ENCODE measurements around the gene STEAP2. TPM values are rescaled to one million over a fixed set of nuclear protein-coding genes. Genes with fewer than 3 reads are reported as not detected.

STEAP2 gene
- total and polyA plus RNA-seq, 2 donors (not counting 3 experiments of a cell fraction or from before 2014, with no cell fraction given), result 4.2 to 4.6 TPM

- BruUV-seq (replicated peaks), result no TSS peak
Measured at GRCh38 chr7:90272242-90272641, 60.7 kb downstream of the STEAP2 start.

GRCh38 chr7:90274161-90274560 is 62.6 kb downstream of the STEAP2 start:
- Histone ChIP-seq H3K4me1 (ENCODE audit: control insufficient read depth, extremely low read depth, insufficient read depth, low read length) (no peaks in the 10 kb centered on the region), H3K79me2 (ENCODE audit: control insufficient read depth, insufficient read depth, low read length) (no peaks in the 10 kb centered on the region), H3K9me1 (replicated peaks; ENCODE audit: control insufficient read depth, extremely low read depth, insufficient read depth, low read length) (no peaks in the 10 kb centered on the region), H4K20me1 (replicated peaks; ENCODE audit: control insufficient read depth, extremely low read depth, insufficient read depth, low read length) (no peaks in the 10 kb centered on the region), H3K4me3 (replicated peaks in 1 of 3; ENCODE audit: insufficient read depth in 1 of 3, low read depth in 1 of 3, low read length in 3 of 3) (no peak overlapping the region), H3K4me2 (ENCODE audit: insufficient read depth, low read length) (no peak overlapping the region), H3K36me3 (ENCODE audit: control insufficient read depth in 2 of 2, extremely low read depth in 1 of 2, insufficient read depth in 2 of 2, low read length in 2 of 2) (no peaks in the 10 kb centered on the region), H3K27ac (ENCODE audit: insufficient read depth, low read depth, low read length) (no peak overlapping the region), H3K9ac (replicated peaks; ENCODE audit: extremely low read depth, insufficient read depth, low read length) (no peak overlapping the region), H3K9me3 (replicated peaks; ENCODE audit: control insufficient read depth, insufficient read depth, low read length) (no peaks in the 10 kb centered on the region), H3K27me3 (ENCODE audit: control insufficient read depth in 2 of 2, insufficient read depth in 2 of 2, low read length in 2 of 2) (no peaks in the 10 kb centered on the region), H2AFZ (ENCODE audit: low read depth, low read length) (no peak overlapping the region)
- no TSS peak for BruUV-seq (replicated peaks)
- TF ChIP-seq POLR2A (IDR thresholded peaks at IDR 0.05; ENCODE audit: low read depth, low read length) (no peak), JUN (IDR thresholded peaks at IDR 0.05; ENCODE audit: borderline replicate concordance, insufficient read depth, insufficient read length, low read depth) (no peak), EZH2 (IDR thresholded peaks at IDR 0.05; ENCODE audit: borderline replicate concordance, low read depth, low read length, severe bottlenecking) (no peak), MYC (IDR thresholded peaks at IDR 0.05; ENCODE audit: low read depth, low read length) (no peak), MAX (IDR thresholded peaks at IDR 0.05; ENCODE audit: insufficient read depth, insufficient read length) (no peak), POLR2AphosphoS5 (IDR thresholded peaks at IDR 0.05; ENCODE audit: insufficient read depth, low read depth, low read length) (no peak), GATA2 (IDR thresholded peaks at IDR 0.05; ENCODE audit: insufficient read depth, insufficient read length, low read depth, low read length) (no peak), FOS (IDR thresholded peaks at IDR 0.05; ENCODE audit: borderline replicate concordance, insufficient read depth, low read length) (no peak)
- TF ChIP-seq, protein P1, sequence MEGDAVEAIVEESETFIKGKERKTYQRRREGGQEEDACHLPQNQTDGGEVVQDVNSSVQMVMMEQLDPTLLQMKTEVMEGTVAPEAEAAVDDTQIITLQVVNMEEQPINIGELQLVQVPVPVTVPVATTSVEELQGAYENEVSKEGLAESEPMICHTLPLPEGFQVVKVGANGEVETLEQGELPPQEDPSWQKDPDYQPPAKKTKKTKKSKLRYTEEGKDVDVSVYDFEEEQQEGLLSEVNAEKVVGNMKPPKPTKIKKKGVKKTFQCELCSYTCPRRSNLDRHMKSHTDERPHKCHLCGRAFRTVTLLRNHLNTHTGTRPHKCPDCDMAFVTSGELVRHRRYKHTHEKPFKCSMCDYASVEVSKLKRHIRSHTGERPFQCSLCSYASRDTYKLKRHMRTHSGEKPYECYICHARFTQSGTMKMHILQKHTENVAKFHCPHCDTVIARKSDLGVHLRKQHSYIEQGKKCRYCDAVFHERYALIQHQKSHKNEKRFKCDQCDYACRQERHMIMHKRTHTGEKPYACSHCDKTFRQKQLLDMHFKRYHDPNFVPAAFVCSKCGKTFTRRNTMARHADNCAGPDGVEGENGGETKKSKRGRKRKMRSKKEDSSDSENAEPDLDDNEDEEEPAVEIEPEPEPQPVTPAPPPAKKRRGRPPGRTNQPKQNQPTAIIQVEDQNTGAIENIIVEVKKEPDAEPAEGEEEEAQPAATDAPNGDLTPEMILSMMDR (IDR thresholded peaks at IDR 0.05; ENCODE audit: extremely low read depth in 1 of 2, insufficient read depth in 1 of 2, low read depth in 1 of 2, low read length in 2 of 2), result no peak
- dilution Hi-C loops (cut with MboI; ENCODE audit: extremely low pct_ligation_motif_present, low sequenced_read_pairs), result no loop called here
- POLR2A ChIA-PET, result no interaction called here
- intact Hi-C loops (cut with micrococcal nuclease), result no loop called here
- DNase-seq (ENCODE audit: low read depth, low spot score) (no peak), FAIRE-seq (no peak)
- CTCF ChIA-PET, result interaction anchor here (1.5 kb wide), 1 partner anchor 11 kb away, joined by 3 read pairs; no protein-coding TSS in a partner anchor

More at GRCh38 chr7:90272242-90272641, 60.7 kb downstream of the STEAP2 start:
- Histone ChIP-seq H3K4me3 (replicated peaks in 1 of 3; ENCODE audit: insufficient read depth in 1 of 3, low read depth in 1 of 3, low read length in 3 of 3) (no peak overlapping the region), H3K27me3 (ENCODE audit: control insufficient read depth in 2 of 2, insufficient read depth in 2 of 2, low read length in 2 of 2) (no peaks in the 10 kb centered on the region), H2AFZ (ENCODE audit: low read depth, low read length) (no peak overlapping the region), H3K36me3 (ENCODE audit: control insufficient read depth in 2 of 2, extremely low read depth in 1 of 2, insufficient read depth in 2 of 2, low read length in 2 of 2) (no peaks in the 10 kb centered on the region), H3K4me1 (ENCODE audit: control insufficient read depth, extremely low read depth, insufficient read depth, low read length) (no peaks in the 10 kb centered on the region), H3K9ac (replicated peaks; ENCODE audit: extremely low read depth, insufficient read depth, low read length) (no peak overlapping the region), H3K9me3 (replicated peaks; ENCODE audit: control insufficient read depth, insufficient read depth, low read length) (no peaks in the 10 kb centered on the region), H3K9me1 (replicated peaks; ENCODE audit: control insufficient read depth, extremely low read depth, insufficient read depth, low read length) (no peaks in the 10 kb centered on the region), H4K20me1 (replicated peaks; ENCODE audit: control insufficient read depth, extremely low read depth, insufficient read depth, low read length) (no peaks in the 10 kb centered on the region), H3K27ac (ENCODE audit: insufficient read depth, low read depth, low read length) (no peak overlapping the region), H3K79me2 (ENCODE audit: control insufficient read depth, insufficient read depth, low read length) (no peaks in the 10 kb centered on the region), H3K4me2 (ENCODE audit: insufficient read depth, low read length) (no peak overlapping the region)
- FAIRE-seq (no peak), DNase-seq (ENCODE audit: low read depth, low spot score) (no peak)
- TF ChIP-seq EZH2 (IDR thresholded peaks at IDR 0.05; ENCODE audit: borderline replicate concordance, low read depth, low read length, severe bottlenecking), result no peak
- ChIA-PET CTCF (no interaction called here), POLR2A (no interaction called here)
- dilution Hi-C loops (cut with MboI; ENCODE audit: extremely low pct_ligation_motif_present, low sequenced_read_pairs), result no loop called here
- intact Hi-C loops (cut with micrococcal nuclease), result no loop called here
